OCI-LY1 (cell line): ENCODE measurements around the gene SEC11A.

Experiments
- EZH2 ChIP-seq: fragments of 200-600 bp; sonication (generic), shearing (Covaris generic); IDR thresholded peaks from 2 replicates; pipeline ENCODE4 v1.8.0; 2017; ENCODE audit warnings: borderline replicate concordance, mixed run types, mild to moderate bottlenecking, antibody characterized with exemption, low read length, moderate library complexity, mixed read lengths
- TF ChIP-seq, protein P1 (sequence below): fragments of 200-600 bp; sonication (generic), shearing (Covaris generic); IDR thresholded peaks from 2 replicates; pipeline ENCODE4 v1.5.1; 2017; ENCODE audit warnings: mild to moderate bottlenecking, antibody characterized with exemption, low read length, moderate library complexity, mixed read lengths

DNA sequence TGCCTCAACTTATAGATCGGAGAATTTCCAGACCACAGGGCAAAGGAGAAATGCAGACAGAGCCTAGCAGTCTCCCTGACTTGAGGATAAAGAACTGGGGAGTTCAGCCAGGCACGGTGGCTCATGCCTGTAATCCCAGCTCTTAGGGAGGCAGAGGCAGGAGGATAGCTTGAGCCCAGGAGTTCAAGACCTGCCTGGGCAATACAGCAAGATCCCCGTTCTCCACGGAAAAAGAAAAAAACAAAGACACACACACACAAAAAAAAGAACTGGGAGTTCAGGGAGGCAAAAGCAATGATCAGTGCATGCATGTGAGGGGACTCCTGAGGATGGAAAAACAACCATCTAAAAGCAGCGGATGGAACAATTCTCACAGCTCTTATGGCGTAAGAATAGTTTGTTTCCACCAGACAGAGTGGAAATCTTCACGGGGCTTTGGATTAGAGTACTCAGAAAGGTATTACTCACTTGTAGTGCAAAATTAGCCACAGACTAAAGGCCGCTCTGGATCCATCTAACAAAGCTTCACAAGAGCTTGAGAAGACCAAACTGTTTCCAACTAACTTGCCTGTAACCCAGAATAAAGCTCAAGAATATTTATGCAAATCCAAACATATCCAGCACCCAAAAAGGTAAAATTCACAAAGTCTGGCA lies 16.3 kb downstream of the SEC11A start:
- TF ChIP-seq, protein P1, sequence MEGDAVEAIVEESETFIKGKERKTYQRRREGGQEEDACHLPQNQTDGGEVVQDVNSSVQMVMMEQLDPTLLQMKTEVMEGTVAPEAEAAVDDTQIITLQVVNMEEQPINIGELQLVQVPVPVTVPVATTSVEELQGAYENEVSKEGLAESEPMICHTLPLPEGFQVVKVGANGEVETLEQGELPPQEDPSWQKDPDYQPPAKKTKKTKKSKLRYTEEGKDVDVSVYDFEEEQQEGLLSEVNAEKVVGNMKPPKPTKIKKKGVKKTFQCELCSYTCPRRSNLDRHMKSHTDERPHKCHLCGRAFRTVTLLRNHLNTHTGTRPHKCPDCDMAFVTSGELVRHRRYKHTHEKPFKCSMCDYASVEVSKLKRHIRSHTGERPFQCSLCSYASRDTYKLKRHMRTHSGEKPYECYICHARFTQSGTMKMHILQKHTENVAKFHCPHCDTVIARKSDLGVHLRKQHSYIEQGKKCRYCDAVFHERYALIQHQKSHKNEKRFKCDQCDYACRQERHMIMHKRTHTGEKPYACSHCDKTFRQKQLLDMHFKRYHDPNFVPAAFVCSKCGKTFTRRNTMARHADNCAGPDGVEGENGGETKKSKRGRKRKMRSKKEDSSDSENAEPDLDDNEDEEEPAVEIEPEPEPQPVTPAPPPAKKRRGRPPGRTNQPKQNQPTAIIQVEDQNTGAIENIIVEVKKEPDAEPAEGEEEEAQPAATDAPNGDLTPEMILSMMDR: no peak
- no peak for TF ChIP-seq EZH2
